ENCODE data around the gene CNTNAP1.

GRCh38 chr17:42686520-42687128 is 4.3 kb downstream of the CNTNAP1 start:
- TF ChIP-seq KDM1A (IDR thresholded peaks at IDR 0.05; ENCODE audit: borderline replicate concordance) (no peak), SPI1 (IDR thresholded peaks at IDR 0.05; ENCODE audit: borderline replicate concordance, insufficient read depth, low read depth, low read length) (no peak), ATF3 (IDR thresholded peaks at IDR 0.05; ENCODE audit: borderline replicate concordance, extremely low read depth, low read depth, low read length) (no peak), CTCF (IDR thresholded peaks at IDR 0.05 in 2 of 3, conservative IDR thresholded peaks at IDR 0.05 in 1 of 3; ENCODE audit: control insufficient read depth in 2 of 3, extremely low read depth in 1 of 3, insufficient read depth in 1 of 3, low read depth in 3 of 3, low read length in 3 of 3) (no peak), POLR2A (IDR thresholded peaks at IDR 0.05; ENCODE audit: low read depth, low read length) (0 out of 2 replicates have a peak, but pooled peaks have one; percentile 4), RAD21 (IDR thresholded peaks at IDR 0.05; ENCODE audit: insufficient read depth, low read depth, low read length) (no peak), POLR2AphosphoS2 (IDR thresholded peaks at IDR 0.05; ENCODE audit: low read depth, low read length) (no peak), EZH2 (IDR thresholded peaks at IDR 0.05; ENCODE audit: borderline replicate concordance, control insufficient read depth, low read depth, low read length) (no peak)

All from GM12878 (cell line).